Mammary epithelial cell (primary cell): ENCODE measurements around the gene HSFY1.
"Not testable (repeated sequence)": the region's sequence is repeated elsewhere in the genome, so short reads cannot be mapped to it uniquely, and the experiment has no call there.

ENCODE experiments used
- EZH2 ChIP-seq: IDR thresholded peaks from 2 replicates; pipeline ENCODE4 v1.6.1; 2012; ENCODE audit warnings: low read length, inconsistent platforms, borderline replicate concordance
- TF ChIP-seq, protein P1 (sequence below), 2 donors: IDR thresholded peaks in 1 of 2; conservative IDR thresholded peaks in 1 of 2; 2 replicates each; pipeline ENCODE4 v1.5.1; 2011 to 2012; ENCODE audit warnings: inconsistent platforms in 2 of 2, low read length in 2 of 2, mild to moderate bottlenecking in 2 of 2, control low read depth in 1 of 2, low read depth in 1 of 2; ENCODE audit not compliant: insufficient read depth in 1 of 2; ENCODE audit errors: extremely low read depth in 1 of 2

DNA sequence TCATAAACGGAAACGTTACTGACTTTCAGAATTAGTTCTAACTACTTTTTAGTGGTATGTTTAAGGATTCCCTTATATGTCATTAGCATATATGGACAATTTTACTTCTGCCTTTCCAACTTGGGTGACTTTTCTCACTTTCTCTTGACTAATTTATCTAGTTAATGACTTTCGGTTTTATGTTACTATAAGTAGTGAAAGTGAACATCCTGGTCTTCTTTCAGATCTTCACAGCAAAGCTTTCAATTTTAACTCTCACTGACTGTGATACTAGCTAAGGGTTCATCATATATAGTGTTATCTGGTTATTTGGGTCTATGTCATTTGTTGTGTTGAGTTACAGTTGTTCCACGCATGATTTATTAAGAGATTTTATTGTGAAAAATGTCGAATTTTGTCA, 42.3 kb upstream of the HSFY1 start:
- TF ChIP-seq, protein P1, sequence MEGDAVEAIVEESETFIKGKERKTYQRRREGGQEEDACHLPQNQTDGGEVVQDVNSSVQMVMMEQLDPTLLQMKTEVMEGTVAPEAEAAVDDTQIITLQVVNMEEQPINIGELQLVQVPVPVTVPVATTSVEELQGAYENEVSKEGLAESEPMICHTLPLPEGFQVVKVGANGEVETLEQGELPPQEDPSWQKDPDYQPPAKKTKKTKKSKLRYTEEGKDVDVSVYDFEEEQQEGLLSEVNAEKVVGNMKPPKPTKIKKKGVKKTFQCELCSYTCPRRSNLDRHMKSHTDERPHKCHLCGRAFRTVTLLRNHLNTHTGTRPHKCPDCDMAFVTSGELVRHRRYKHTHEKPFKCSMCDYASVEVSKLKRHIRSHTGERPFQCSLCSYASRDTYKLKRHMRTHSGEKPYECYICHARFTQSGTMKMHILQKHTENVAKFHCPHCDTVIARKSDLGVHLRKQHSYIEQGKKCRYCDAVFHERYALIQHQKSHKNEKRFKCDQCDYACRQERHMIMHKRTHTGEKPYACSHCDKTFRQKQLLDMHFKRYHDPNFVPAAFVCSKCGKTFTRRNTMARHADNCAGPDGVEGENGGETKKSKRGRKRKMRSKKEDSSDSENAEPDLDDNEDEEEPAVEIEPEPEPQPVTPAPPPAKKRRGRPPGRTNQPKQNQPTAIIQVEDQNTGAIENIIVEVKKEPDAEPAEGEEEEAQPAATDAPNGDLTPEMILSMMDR (conservative IDR thresholded peaks at IDR 0.05 in 1 of 2, IDR thresholded peaks at IDR 0.05 in 1 of 2; ENCODE audit: extremely low read depth in 1 of 2, insufficient read depth in 1 of 2, low read depth in 1 of 2, low read length in 2 of 2) = not testable (repeated sequence)
- TF ChIP-seq EZH2 = not testable (repeated sequence)
